PC-3 (cell line): Measurements from ENCODE around the gene STARD3. TPM values are rescaled to one million over a fixed set of nuclear protein-coding genes. Genes with fewer than 3 reads are reported as not detected.
A peak's percentile ranks its signal among the peaks of the same experiment; 100 is the strongest.

Experiments
- ATAC-seq: fragments of 200-7000 bp; cut with Tn5 transposase; 2 replicates; pipeline ENCODE4 v1.9.1; 2020; ENCODE audit warnings: mild to moderate bottlenecking, moderate library complexity
- BruUV-seq: library from RNA; stranded (reverse); fragments of 400-500 nt; replicated peaks from 2 replicates; lab custom pipeline; 2021; lab: Mats Ljungman, UMichigan
- CTCF ChIA-PET: fragments of 300-600 bp; sonication (Branson Sonifier 250); formaldehyde crosslinking; loops from one replicate; lab custom pipeline; 2022; ENCODE audit warnings: antibody characterized with exemption; lab: Charles Lee
- POLR2A ChIA-PET: fragments of 300-600 bp; sonication (Branson Sonifier 250); formaldehyde crosslinking; loops from one replicate; lab custom pipeline; 2022; ENCODE audit warnings: antibody characterized with exemption; ENCODE audit not compliant: unreplicated experiment; lab: Charles Lee
- DNase-seq: peaks from one replicate; pipeline ENCODE4 v3.0.0-alpha.2; 2015
- H2AFZ ChIP-seq: fragments of 300-600 bp; sonication (generic); 2 replicates; pipeline ENCODE4 v1.6.0; 2016; ENCODE audit warnings: antibody characterized with exemption, low read length
- H3F3A ChIP-seq: fragments of 300-600 bp; sonication (generic); one replicate; pipeline ENCODE4 v1.6.0; 2017; ENCODE audit warnings: antibody characterized with exemption, low read length, control low read depth, mild to moderate bottlenecking; ENCODE audit not compliant: unreplicated experiment
- H3K27ac ChIP-seq: fragments of 300-600 bp; sonication (generic); 2 replicates; pipeline ENCODE4 v1.5.1; 2016; ENCODE audit warnings: mild to moderate bottlenecking, low read length
- H3K27me3 ChIP-seq: fragments of 300-600 bp; sonication (generic); 2 replicates; pipeline ENCODE4 v1.6.1; 2016; ENCODE audit warnings: low read length, mixed read lengths
- H3K36me3 ChIP-seq: fragments of 300-600 bp; sonication (generic); 2 replicates; pipeline ENCODE4 v1.6.1; 2016; ENCODE audit warnings: low read depth, mixed run types, low read length, mixed read lengths
- H3K4me1 ChIP-seq: fragments of 300-600 bp; sonication (generic); 2 replicates; pipeline ENCODE4 v1.5.1; 2016; ENCODE audit warnings: low read length; ENCODE audit not compliant: insufficient read depth
- H3K4me2 ChIP-seq: fragments of 300-600 bp; sonication (generic); 2 replicates; pipeline ENCODE4 v1.6.0; 2016; ENCODE audit warnings: low read length
- H3K4me3 ChIP-seq: fragments of 300-600 bp; sonication (generic); 2 replicates; pipeline ENCODE4 v1.5.1; 2016; ENCODE audit warnings: mild to moderate bottlenecking, low read length, mixed read lengths
- H3K79me2 ChIP-seq: fragments of 300-600 bp; sonication (generic); 2 replicates; pipeline ENCODE4 v1.6.1; 2017; ENCODE audit warnings: low read length, mixed read lengths
- H3K9ac ChIP-seq: fragments of 300-600 bp; sonication (generic); 2 replicates; pipeline ENCODE4 v1.6.0; 2016; ENCODE audit warnings: mild to moderate bottlenecking, low read length
- H3K9me2 ChIP-seq: fragments of 300-600 bp; sonication (generic); replicated peaks from 2 replicates; pipeline ENCODE4 v1.6.1; 2016; ENCODE audit warnings: mixed run types, low read length, mixed read lengths
- H3K9me3 ChIP-seq: fragments of 300-600 bp; sonication (generic); 2 replicates; pipeline ENCODE4 v1.6.1; 2016; ENCODE audit warnings: low read length, mixed read lengths
- H4K20me1 ChIP-seq: fragments of 300-600 bp; sonication (generic); 2 replicates; pipeline ENCODE4 v1.6.1; 2016; ENCODE audit warnings: low read length, mixed read lengths
- EZH2 ChIP-seq: fragments of 300-600 bp; sonication (generic); IDR thresholded peaks from one replicate; pipeline ENCODE4 v1.6.1; 2017; ENCODE audit warnings: antibody characterized with exemption, mild to moderate bottlenecking, low read length; ENCODE audit not compliant: unreplicated experiment
- EZH2phosphoT487 ChIP-seq: fragments of 300-600 bp; sonication (generic); IDR thresholded peaks from 2 replicates; pipeline ENCODE4 v1.6.1; 2018; ENCODE audit warnings: mild to moderate bottlenecking, antibody characterized with exemption, low read length, borderline replicate concordance
- intact Hi-C: fragments of 100-400 bp; cut with micrococcal nuclease; formaldehyde crosslinking; loops from 2 replicates; pipeline ENCODE4 v1.9.0; 2023
- total RNA-seq: library from RNA; depleted of rRNA; stranded (reverse); fragments of >200 nt; gene quantifications from 2 replicates; pipeline ENCODE4 v1.2.3, GENCODE V29; 2014
- TF ChIP-seq, protein P1 (sequence below): fragments of 300-600 bp; sonication (generic); conservative IDR thresholded peaks from 2 replicates; pipeline ENCODE4 v1.5.1; 2017; ENCODE audit warnings: antibody characterized with exemption, low read depth, mild to moderate bottlenecking, low read length

STARD3 gene
- total RNA-seq, 1 experiment from 2014 or later: 30.5 TPM

- no peaks in the 10 kb centered on the region for H3K27me3 ChIP-seq
- H3K9me2 ChIP-seq: no peaks in the 10 kb centered on the region
- no TSS peak for BruUV-seq
- ChIA-PET CTCF (interaction anchor here (0.6 kb wide), 1 partner anchor 79 kb away, joined by 4 read pairs; no protein-coding TSS in a partner anchor), POLR2A (no interaction called here)
- H3K9me3 ChIP-seq: no peaks in the 10 kb centered on the region
- DNase-seq (no peak), ATAC-seq (no peak)
- intact Hi-C loops: no loop called here
- H4K20me1 ChIP-seq: no peaks in the 10 kb centered on the region
- peak overlapping the region; percentile 64 for H3K9ac ChIP-seq
- H3K4me3 ChIP-seq: peak overlapping the region; percentile 18; the same call in 1 of the 2 replicates
- H3K79me2 ChIP-seq: peaks cover 66% of the 10 kb centered on the region
- H3K36me3 ChIP-seq: peaks cover 4% of the 10 kb centered on the region; the same call in 1 of the 2 replicates
- H2AFZ ChIP-seq: no peak overlapping the region
- peak overlapping the region; percentile 80 for H3K4me2 ChIP-seq
- H3K27ac ChIP-seq: peak overlapping the region; percentile 92
- H3K4me1 ChIP-seq: peaks cover 61% of the 10 kb centered on the region
- H3F3A ChIP-seq: no peaks in the 10 kb centered on the region
- TF ChIP-seq EZH2: no peak
- TF ChIP-seq, protein P1, sequence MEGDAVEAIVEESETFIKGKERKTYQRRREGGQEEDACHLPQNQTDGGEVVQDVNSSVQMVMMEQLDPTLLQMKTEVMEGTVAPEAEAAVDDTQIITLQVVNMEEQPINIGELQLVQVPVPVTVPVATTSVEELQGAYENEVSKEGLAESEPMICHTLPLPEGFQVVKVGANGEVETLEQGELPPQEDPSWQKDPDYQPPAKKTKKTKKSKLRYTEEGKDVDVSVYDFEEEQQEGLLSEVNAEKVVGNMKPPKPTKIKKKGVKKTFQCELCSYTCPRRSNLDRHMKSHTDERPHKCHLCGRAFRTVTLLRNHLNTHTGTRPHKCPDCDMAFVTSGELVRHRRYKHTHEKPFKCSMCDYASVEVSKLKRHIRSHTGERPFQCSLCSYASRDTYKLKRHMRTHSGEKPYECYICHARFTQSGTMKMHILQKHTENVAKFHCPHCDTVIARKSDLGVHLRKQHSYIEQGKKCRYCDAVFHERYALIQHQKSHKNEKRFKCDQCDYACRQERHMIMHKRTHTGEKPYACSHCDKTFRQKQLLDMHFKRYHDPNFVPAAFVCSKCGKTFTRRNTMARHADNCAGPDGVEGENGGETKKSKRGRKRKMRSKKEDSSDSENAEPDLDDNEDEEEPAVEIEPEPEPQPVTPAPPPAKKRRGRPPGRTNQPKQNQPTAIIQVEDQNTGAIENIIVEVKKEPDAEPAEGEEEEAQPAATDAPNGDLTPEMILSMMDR: 0 out of 2 replicates have a peak, but pooled peaks have one; percentile 13
- no peak for TF ChIP-seq EZH2phosphoT487
These were observed 68.0 kb downstream of the STARD3 start for GRCh38 chr17:39704821-39705551.

DNA sequence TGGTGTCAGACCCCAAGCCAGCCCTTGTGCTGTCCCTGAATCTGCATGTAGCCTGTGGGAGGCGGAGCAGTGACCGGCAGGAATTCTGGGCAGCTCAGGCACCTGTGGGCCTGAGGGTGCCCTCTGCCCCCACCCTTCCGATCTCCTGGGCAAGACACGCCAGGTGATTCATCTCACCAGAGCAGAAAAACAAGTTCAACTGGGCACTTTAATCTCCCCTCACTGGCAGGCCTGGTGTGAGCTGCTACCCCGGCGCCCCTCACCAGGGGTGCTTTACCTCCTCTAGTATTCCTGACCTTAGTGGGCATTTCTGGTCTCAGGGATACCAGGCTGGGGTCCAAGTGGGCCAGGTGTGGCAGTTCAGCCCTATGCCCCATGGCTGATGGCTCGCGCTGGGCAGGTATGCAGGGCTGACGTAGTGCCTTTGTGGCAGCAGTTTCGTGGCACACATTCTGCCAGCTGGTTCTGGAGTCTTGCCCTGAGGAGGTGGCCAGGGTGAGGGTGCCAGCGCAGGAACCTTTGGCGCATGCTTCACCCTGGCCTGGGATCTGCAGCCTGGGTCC lies 68.9 kb downstream of the STARD3 start:
- peaks cover 61% of the 10 kb centered on the region for H3K4me1 ChIP-seq
- BruUV-seq: no TSS peak
- H3K4me3 ChIP-seq: peak overlapping the region; percentile 38
- peaks cover 57% of the 10 kb centered on the region for H3K79me2 ChIP-seq
- ATAC-seq (peak; percentile 48), DNase-seq (peak; percentile 88)
- H3K27me3 ChIP-seq: no peaks in the 10 kb centered on the region
- ChIA-PET POLR2A (no interaction called here), CTCF (no interaction called here)
- intact Hi-C loops: no loop called here
- H3K9me3 ChIP-seq: no peaks in the 10 kb centered on the region
- no peaks in the 10 kb centered on the region for H3F3A ChIP-seq
- H3K9ac ChIP-seq: peak overlapping the region; percentile 65
- no peak overlapping the region for H2AFZ ChIP-seq
- H3K4me2 ChIP-seq: peak overlapping the region; percentile 80
- H3K9me2 ChIP-seq: no peaks in the 10 kb centered on the region
- H4K20me1 ChIP-seq: no peaks in the 10 kb centered on the region
- H3K27ac ChIP-seq: peak overlapping the region; percentile 92
- H3K36me3 ChIP-seq: peaks cover 4% of the 10 kb centered on the region; the same call in 1 of the 2 replicates
- TF ChIP-seq, protein P1: no peak
- TF ChIP-seq EZH2phosphoT487: no peak
- TF ChIP-seq EZH2: no peak

DNA sequence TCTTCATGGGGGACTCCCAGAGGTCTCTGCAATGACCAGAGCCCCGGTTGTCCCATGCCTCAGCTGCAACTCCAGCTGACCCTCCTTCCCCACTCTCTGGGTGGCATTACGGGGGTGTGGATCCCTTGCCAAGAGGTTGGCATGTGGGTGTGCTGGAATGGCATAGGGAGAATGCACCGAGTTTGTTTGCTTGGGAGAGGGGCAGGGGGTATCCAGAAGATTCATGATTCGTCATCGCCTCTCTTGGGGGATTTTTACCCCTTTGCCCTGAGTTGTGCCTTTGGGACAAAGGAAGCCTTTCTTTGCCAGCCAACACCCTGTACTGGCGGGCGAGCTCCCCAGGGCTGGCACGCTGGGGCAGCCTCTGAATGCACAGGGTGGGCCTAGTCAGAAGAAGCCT lies 69.4 kb downstream of the STARD3 start:
- BruUV-seq: no TSS peak
- Histone ChIP-seq H3K4me2 (peak overlapping the region; percentile 80), H2AFZ (no peak overlapping the region), H3K79me2 (peaks cover 52% of the 10 kb centered on the region), H3K36me3 (peaks cover 4% of the 10 kb centered on the region; the same call in 1 of the 2 replicates), H3K4me1 (peaks cover 57% of the 10 kb centered on the region), H3F3A (no peaks in the 10 kb centered on the region), H3K9ac (peak overlapping the region; percentile 65), H3K9me3 (no peaks in the 10 kb centered on the region), H3K4me3 (peak overlapping the region; percentile 38), H3K27me3 (no peaks in the 10 kb centered on the region), H3K9me2 (no peaks in the 10 kb centered on the region), H3K27ac (peak overlapping the region; percentile 92), H4K20me1 (no peaks in the 10 kb centered on the region)
- CTCF ChIA-PET: no interaction called here
- POLR2A ChIA-PET: no interaction called here
- ATAC-seq (no peak), DNase-seq (peak; percentile 29)
- intact Hi-C loops: no loop called here
- TF ChIP-seq EZH2phosphoT487 (no peak), EZH2 (no peak)
- TF ChIP-seq, protein P1: no peak
